Brain microvascular endothelial cell (primary cell): ENCODE data around the gene SLC27A1.

Source experiments
- DNase-seq: peaks from one replicate; pipeline ENCODE4 v3.0.0-alpha.2; 2020
- H3K27ac ChIP-seq: fragments of 250-450 bp; sonication (Bioruptor Pico); 2 replicates; pipeline ENCODE4 v1.5.1; 2020; ENCODE audit warnings: mild to moderate bottlenecking, moderate library complexity
- H3K27me3 ChIP-seq: fragments of 250-450 bp; sonication (Bioruptor Pico); replicated peaks from 2 replicates; pipeline ENCODE4 v1.5.1; 2020; ENCODE audit warnings: mild to moderate bottlenecking
- H3K36me3 ChIP-seq: fragments of 250-450 bp; sonication (Bioruptor Pico); replicated peaks from 2 replicates; pipeline ENCODE4 v1.5.1; 2020; ENCODE audit warnings: mild to moderate bottlenecking
- H3K4me3 ChIP-seq: 2 replicates; pipeline ENCODE4 v1.5.1; 2011; ENCODE audit warnings: low read depth, mild to moderate bottlenecking, control low read depth, low read length, moderate library complexity
- CTCF ChIP-seq: IDR thresholded peaks from 2 replicates; pipeline ENCODE4 v1.5.1; 2011; ENCODE audit warnings: low read depth, mild to moderate bottlenecking, moderate library complexity, low read length, control low read depth, inconsistent platforms; ENCODE audit errors: missing control alignments
- in situ Hi-C: cut with HindIII; loops from 2 replicates; pipeline ENCODE4 v1.10.0; 2017; ENCODE audit warnings: low sequenced_read_pairs, low pct_ligation_motif_present

The SLC27A1 gene

GRCh38 chr19:17539238-17540117, 69.2 kb downstream of the SLC27A1 start:
- peak overlapping the region; percentile 46 for H3K4me3 ChIP-seq
- H3K27ac ChIP-seq: no peak overlapping the region

GRCh38 chr19:17540174-17540573, 69.8 kb downstream of the SLC27A1 start:
- no peak for TF ChIP-seq CTCF
- in situ Hi-C loops: no loop called here

More at GRCh38 chr19:17539238-17540117, 69.2 kb downstream of the SLC27A1 start:
- no peaks in the 10 kb centered on the region for H3K36me3 ChIP-seq
- in situ Hi-C loops: no loop called here
- peak; percentile 44 for TF ChIP-seq CTCF
- DNase-seq: peak; percentile 99
- H3K27me3 ChIP-seq: no peaks in the 10 kb centered on the region

GRCh38 chr19:17541184-17541759, 70.9 kb downstream of the SLC27A1 start:
- TF ChIP-seq CTCF: no peak
- no peak for DNase-seq
- Histone ChIP-seq H3K27ac (no peak overlapping the region), H3K4me3 (no peak overlapping the region), H3K27me3 (no peaks in the 10 kb centered on the region), H3K36me3 (no peaks in the 10 kb centered on the region)
- in situ Hi-C loops: no loop called here

More at GRCh38 chr19:17540174-17540573, 69.8 kb downstream of the SLC27A1 start:
- H3K27me3 ChIP-seq: no peaks in the 10 kb centered on the region
- no peak for DNase-seq
- no peak overlapping the region for H3K4me3 ChIP-seq
- H3K36me3 ChIP-seq: no peaks in the 10 kb centered on the region
- H3K27ac ChIP-seq: no peak overlapping the region

GRCh38 chr19:17542042-17542441, 71.7 kb downstream of the SLC27A1 start:
- in situ Hi-C loops: no loop called here
- Histone ChIP-seq H3K4me3 (no peak overlapping the region), H3K27ac (no peak overlapping the region), H3K27me3 (no peaks in the 10 kb centered on the region), H3K36me3 (no peaks in the 10 kb centered on the region)
- DNase-seq: no peak
- TF ChIP-seq CTCF: no peak

GRCh38 chr19:17542793-17543582, 72.7 kb downstream of the SLC27A1 start:
- H3K27ac ChIP-seq: no peak overlapping the region
- H3K27me3 ChIP-seq: no peaks in the 10 kb centered on the region
- TF ChIP-seq CTCF: no peak
- H3K4me3 ChIP-seq: no peak overlapping the region
- in situ Hi-C loops: no loop called here
- H3K36me3 ChIP-seq: no peaks in the 10 kb centered on the region
- no peak for DNase-seq
